GM12878 (cell line): Measurements from ENCODE around the gene DUSP16. TPM values are rescaled to one million over a fixed set of nuclear protein-coding genes. Genes with fewer than 3 reads are reported as not detected.
A peak's percentile ranks its signal among the peaks of the same experiment; 100 is the strongest.

ENCODE experiments used
- ATAC-seq: fragments of 200-7000 bp; cut with Tn5 transposase; 3 replicates; pipeline ENCODE4 v1.9.1; 2020; ENCODE audit warnings: mild to moderate bottlenecking, moderate library complexity
- BruUV-seq: library from RNA; stranded (reverse); fragments of 400-500 nt; replicated peaks from 2 replicates; lab custom pipeline; 2021; lab: Mats Ljungman, UMichigan
- CTCF ChIA-PET: fragments of 300-600 bp; sonication (Branson Sonifier 250); formaldehyde crosslinking; extraction: SDS; loops from one replicate; lab custom pipeline; 2021; ENCODE audit warnings: inconsistent platforms; lab: Yijun Ruan, JAX
- POLR2A ChIA-PET: fragments of 350-600 bp; formaldehyde crosslinking; extraction: SDS; loops from one replicate; lab custom pipeline; 2021; ENCODE audit warnings: inconsistent platforms; lab: Charles Lee
- RAD21 ChIA-PET: fragments of 300-600 bp; sonication (Branson Sonifier 250); formaldehyde crosslinking; loops from one replicate; lab custom pipeline; 2023; ENCODE audit warnings: antibody characterized with exemption; ENCODE audit not compliant: unreplicated experiment; lab: Charles Lee
- SMC1A ChIA-PET: fragments of 300-600 bp; sonication (Branson Sonifier 250); formaldehyde crosslinking; loops from one replicate; lab custom pipeline; 2023; ENCODE audit not compliant: unreplicated experiment, uncharacterized antibody; lab: Charles Lee
- DNase-seq: peaks from one replicate; pipeline ENCODE4 v3.0.0-alpha.2; 2011; ENCODE audit warnings: low read depth, low spot score
- FAIRE-seq: peaks from 3 replicates; lab custom pipeline; 2011; peaks lifted over from hg19 to GRCh38; lab: Jason Lieb, UNC
- H2AFZ ChIP-seq: 2 replicates; pipeline ENCODE4 v1.6.0; 2011; ENCODE audit warnings: low read depth, low read length, control low read depth; ENCODE audit not compliant: control insufficient read depth
- H3K27ac ChIP-seq: 2 replicates; pipeline ENCODE4 v1.5.1; 2011; ENCODE audit warnings: control low read depth; ENCODE audit not compliant: control insufficient read depth, insufficient read depth
- H3K27me3 ChIP-seq, 2 experiments: replicated peaks in 1 of 2; 2 replicates each; pipeline versions ENCODE4 v1.6.0 to v1.6.1; 2011; ENCODE audit warnings: low read length in 1 of 2; ENCODE audit not compliant: control insufficient read depth in 2 of 2, insufficient read depth in 2 of 2
- H3K36me3 ChIP-seq, 2 experiments: 2 replicates each; pipeline ENCODE4 v1.5.1; 2011; ENCODE audit warnings: low read length in 1 of 2; ENCODE audit not compliant: control insufficient read depth in 2 of 2, insufficient read depth in 2 of 2
- H3K4me1 ChIP-seq: 2 replicates; pipeline ENCODE4 v1.6.1; 2011; ENCODE audit warnings: mild to moderate bottlenecking, low read length, moderate library complexity, mixed read lengths; ENCODE audit not compliant: control insufficient read depth, insufficient read depth
- H3K4me2 ChIP-seq: 2 replicates; pipeline ENCODE4 v1.6.0; 2011; ENCODE audit warnings: control low read depth; ENCODE audit not compliant: control insufficient read depth, insufficient read depth
- H3K4me3 ChIP-seq: fragments of 200-600 bp; sonication (generic); 2 replicates; pipeline ENCODE4 v1.5.1; 2016
- H3K79me2 ChIP-seq: 2 replicates; pipeline ENCODE4 v1.6.0; 2011; ENCODE audit warnings: low read length; ENCODE audit not compliant: control insufficient read depth, insufficient read depth
- H3K9ac ChIP-seq: 2 replicates; pipeline ENCODE4 v1.8.0; 2011; ENCODE audit warnings: low read length, control low read depth, mixed read lengths; ENCODE audit not compliant: control insufficient read depth, insufficient read depth
- H3K9me3 ChIP-seq: replicated peaks from 3 replicates; pipeline ENCODE4 v1.5.1; 2011; ENCODE audit warnings: mild to moderate bottlenecking, low read length; ENCODE audit not compliant: control insufficient read depth, insufficient read depth
- H4K20me1 ChIP-seq: 2 replicates; pipeline ENCODE4 v1.6.0; 2011; ENCODE audit not compliant: control insufficient read depth, insufficient read depth
- EZH2 ChIP-seq: IDR thresholded peaks from 2 replicates; pipeline ENCODE4 v1.6.1; 2012; ENCODE audit warnings: low read depth, mild to moderate bottlenecking, control low read depth, inconsistent platforms, low read length, borderline replicate concordance; ENCODE audit not compliant: control insufficient read depth
- FOS ChIP-seq: IDR thresholded peaks from 3 replicates; pipeline ENCODE4 v1.6.1; 2011; ENCODE audit warnings: borderline replicate concordance; ENCODE audit not compliant: insufficient read length; ENCODE audit errors: extremely low read depth
- HCFC1 ChIP-seq: fragments of 150-350 bp; IDR thresholded peaks from 2 replicates; pipeline ENCODE4 v1.6.1; 2014; ENCODE audit warnings: low read length
- HSF1 ChIP-seq: fragments of 150-350 bp; IDR thresholded peaks from 2 replicates; pipeline ENCODE4 v1.6.1; 2014; ENCODE audit warnings: mild to moderate bottlenecking, low read depth, low read length
- MLLT1 ChIP-seq: fragments of 450-650 bp; IDR thresholded peaks from 2 replicates; pipeline ENCODE4 v1.6.1; 2016; ENCODE audit warnings: mild to moderate bottlenecking
- POU2F2 ChIP-seq: IDR thresholded peaks from 3 replicates; pipeline ENCODE4 v1.6.1; 2011; ENCODE audit warnings: low read depth, mild to moderate bottlenecking, low read length, borderline replicate concordance
- PRDM15 ChIP-seq: fragments of 450-650 bp; formaldehyde crosslinking; IDR thresholded peaks from 2 replicates; pipeline ENCODE4 v1.4.0; 2020; ENCODE audit warnings: mild to moderate bottlenecking, moderate library complexity
- SIX5 ChIP-seq: IDR thresholded peaks from 2 replicates; pipeline ENCODE4 v1.6.1; 2011; ENCODE audit warnings: mild to moderate bottlenecking, low read depth, low read length, moderate library complexity; ENCODE audit not compliant: severe bottlenecking
- ZNF622 ChIP-seq: fragments of 450-650 bp; IDR thresholded peaks from 2 replicates; pipeline ENCODE4 v1.6.1; 2017; ENCODE audit warnings: mild to moderate bottlenecking, inconsistent platforms
- ZZZ3 ChIP-seq: IDR thresholded peaks from 2 replicates; pipeline ENCODE4 v1.6.1; 2011; ENCODE audit warnings: low read depth; ENCODE audit not compliant: control insufficient read depth, insufficient read length
- whole genome bisulfite sequencing: methylation state at CpG from one replicate; pipeline ENCODE4 v1.1.6; 2016; ENCODE audit warnings: low lambda C conversion rate; ENCODE audit not compliant: insufficient replicate concordance, insufficient coverage; ENCODE audit errors: missing lambda C conversion rate; 5-methylcytosine and 5-hydroxymethylcytosine counted together
- in situ Hi-C: fragments of 300-500 bp; cut with MboI; formaldehyde crosslinking; loops from 9 replicates; pipeline ENCODE4 v1.14.3; 2018; ENCODE audit warnings: mixed read lengths
- intact Hi-C: fragments of 100-400 bp; cut with micrococcal nuclease; formaldehyde crosslinking; loops from one replicate; pipeline ENCODE4 v1.14.2; 2022; ENCODE audit not compliant: unreplicated experiment
- polyA plus RNA-seq, 11 experiments: library from polyadenylated mRNA; depleted of rRNA in 4 of 11; unstranded in 6 of 11; stranded (reverse) in 5 of 11; fragments of >200 nt; fragmentation: Nextera tagmentation in 4 of 11; fragmentation: Illumina TruSeq in 1 of 11; extraction: Ambion mirVana in 4 of 11; extraction: Trizol in 1 of 11; gene quantifications; 1 replicate in 1 of 11; 2 replicates in 10 of 11; pipeline versions ENCODE4 v1.2.1 to v1.2.3, GENCODE V29; 2011 to 2016; ENCODE audit warnings: inconsistent platforms in 2 of 11, missing spikeins in 2 of 11, low read depth in 1 of 11
- total RNA-seq, 4 experiments: library from RNA; depleted of rRNA in 3 of 4; stranded (reverse); fragments of >200 nt in 3 of 4; fragmentation: Illumina TruSeq in 1 of 4; extraction: Trizol in 1 of 4; gene quantifications; 2 replicates each; pipeline versions ENCODE4 v1.2.1 to v1.2.3, GENCODE V29; 2013 to 2021

DUSP16 gene
- total and polyA plus RNA-seq, 10 of the 15 experiments (the other 5 are each of a cell fraction or from before 2014, with no cell fraction given): 3.9 to 75.3 (median 26.8) TPM

- DNase-seq: no peak
- Histone ChIP-seq H3K27ac (no peak overlapping the region), H3K4me1 (peaks cover 23% of the 10 kb centered on the region), H3K9ac (no peak overlapping the region), H2AFZ (no peak overlapping the region), H3K27me3 (no peaks in the 10 kb centered on the region), H3K36me3 (no peaks in the 10 kb centered on the region), H3K79me2 (no peaks in the 10 kb centered on the region), H3K4me2 (no peak overlapping the region), H4K20me1 (no peaks in the 10 kb centered on the region), H3K4me3 (no peak overlapping the region), H3K9me3 (no peaks in the 10 kb centered on the region)
- no peak for FAIRE-seq
- ChIA-PET POLR2A (no interaction called here), CTCF (interaction anchor here (0.8 kb wide), 1 partner anchor 33 kb away, joined by 3 read pairs; no protein-coding TSS in a partner anchor), SMC1A (interaction anchor here (1.0 to 1.1 kb wide), 2 partner anchors 13 to 19 kb away, joined by 5 to 7 read pairs; no protein-coding TSS in a partner anchor), RAD21 (interaction anchor here (1.5 kb wide), 1 partner anchor 28 kb away, joined by 3 read pairs; no protein-coding TSS in a partner anchor)
- ATAC-seq: no peak
- no TSS peak for BruUV-seq
- 92% methylated on average over 5 of the region's 5 CpGs for WGBS
- in situ Hi-C loops: no loop called here
- TF ChIP-seq MLLT1: peak; percentile 85
- no peak for TF ChIP-seq FOS
- intact Hi-C loops: loop anchor here (5.0 kb wide), 1 partner anchor 127 kb away; no protein-coding TSS in a partner anchor
These were observed 42.1 kb upstream of the DUSP16 start for GRCh38 chr12:12604740-12605139.

- BruUV-seq: no TSS peak
- Histone ChIP-seq H3K27ac (no peak overlapping the region), H3K4me3 (no peak overlapping the region), H3K4me2 (no peak overlapping the region), H4K20me1 (no peaks in the 10 kb centered on the region), H3K27me3 (no peaks in the 10 kb centered on the region), H3K79me2 (no peaks in the 10 kb centered on the region), H2AFZ (no peak overlapping the region), H3K4me1 (no peaks in the 10 kb centered on the region), H3K9ac (no peak overlapping the region), H3K9me3 (no peaks in the 10 kb centered on the region; the same call in 2 of the 3 replicates), H3K36me3 (no peaks in the 10 kb centered on the region)
- no peak for DNase-seq
- in situ Hi-C loops (no loop called here), intact Hi-C loops (no loop called here)
- ChIA-PET POLR2A (no interaction called here), SMC1A (interaction anchor here (0.9 to 3.0 kb wide), 7 partner anchors 9 to 221 kb away, joined by 3 to 25 read pairs (median 4); no protein-coding TSS in a partner anchor), RAD21 (interaction anchor here (1.9 kb wide), 2 partner anchors 9 to 136 kb away, joined by 5 read pairs; no protein-coding TSS in a partner anchor), CTCF (interaction anchor here (1.2 to 2.1 kb wide), 3 partner anchors 9 to 103 kb away, joined by 3 to 6 read pairs (median 6); no protein-coding TSS in a partner anchor)
- 74% methylated on average over 8 of the region's 8 CpGs for WGBS
- ATAC-seq: no peak
- FAIRE-seq: no peak
- TF ChIP-seq ZNF622: no peak
- TF ChIP-seq EZH2: no peak
- TF ChIP-seq POU2F2: no peak
- TF ChIP-seq HSF1: no peak
- no peak for TF ChIP-seq PRDM15 (CRISPR knock-in tag)
- no peak for TF ChIP-seq ZZZ3
- no peak for TF ChIP-seq SIX5
- TF ChIP-seq HCFC1: no peak
These were observed 38.0 kb upstream of the DUSP16 start for GRCh38 chr12:12600659-12601058.
